HG03469 (cell line): ENCODE measurements around the gene ZNF365.
"Not testable (repeated sequence)": the region's sequence is repeated elsewhere in the genome, so short reads cannot be mapped to it uniquely, and the experiment has no call there.

Source experiments
- ATAC-seq: cut with Tn5 transposase; IDR thresholded peaks from one replicate; pipeline ENCODE4 v1.9.1; 2021; ENCODE audit warnings: mild to moderate bottlenecking, moderate library complexity, moderate number of reproducible peaks; ENCODE audit not compliant: unreplicated experiment

The ZNF365 gene

GRCh38 chr10:62373995-62374861 is at the start of gene ZNF365:
TSS of gene ZNF365 (plus strand) at chr10:62374369. CDS start at chr10:62376194, 1,825 bp downstream.
- ATAC-seq, result no peak

- ATAC-seq, result no peak
Observed at GRCh38 chr10:62326176-62326575, 48.0 kb upstream of the ZNF365 start.

GRCh38 chr10:62327885-62328284 is 46.3 kb upstream of the ZNF365 start:
- no peak for ATAC-seq

- ATAC-seq, result no peak
Observed at GRCh38 chr10:62330213-62330612, 44.0 kb upstream of the ZNF365 start.

- ATAC-seq, result no peak
Observed at GRCh38 chr10:62332406-62332805, 41.8 kb upstream of the ZNF365 start.

GRCh38 chr10:62333135-62333889 is 40.9 kb upstream of the ZNF365 start:
- no peak for ATAC-seq

- no peak for ATAC-seq
Observed at GRCh38 chr10:62333988-62334682, 40.0 kb upstream of the ZNF365 start.

GRCh38 chr10:62335326-62335725 is 38.8 kb upstream of the ZNF365 start:
- ATAC-seq, result no peak

GRCh38 chr10:62336404-62336803 is 37.8 kb upstream of the ZNF365 start:
- no peak for ATAC-seq

- ATAC-seq, result no peak
Observed at GRCh38 chr10:62341419-62341818, 32.8 kb upstream of the ZNF365 start.

GRCh38 chr10:62343000-62343399 is 31.2 kb upstream of the ZNF365 start:
- no peak for ATAC-seq

- ATAC-seq, result no peak
Observed at GRCh38 chr10:62348029-62348428, 26.1 kb upstream of the ZNF365 start.

- ATAC-seq, result no peak
Observed at GRCh38 chr10:62352356-62352970, 21.7 kb upstream of the ZNF365 start.

GRCh38 chr10:62354916-62355315 is 19.3 kb upstream of the ZNF365 start:
- ATAC-seq, result no peak

- ATAC-seq, result no peak
Observed at GRCh38 chr10:62356447-62356846, 17.7 kb upstream of the ZNF365 start.

GRCh38 chr10:62358151-62358550 is 16.0 kb upstream of the ZNF365 start:
- not testable (repeated sequence) for ATAC-seq

GRCh38 chr10:62373639-62373994 is 552 bp upstream of the ZNF365 start:
- no peak for ATAC-seq

GRCh38 chr10:62374862-62375710 is 917 bp downstream of the ZNF365 start:
- no peak for ATAC-seq

GRCh38 chr10:62376071-62377025 is 2.2 kb downstream of the ZNF365 start:
- ATAC-seq, result no peak
